Endothelial cell of umbilical vein (primary cell): Measurements from ENCODE around the gene ERBIN. TPM values are rescaled to one million over a fixed set of nuclear protein-coding genes. Genes with fewer than 3 reads are reported as not detected.

Experiments used
- BruUV-seq: library from RNA; stranded (reverse); fragments of 400-500 nt; replicated peaks from 2 replicates; lab custom pipeline; 2021; lab: Mats Ljungman, UMichigan
- CTCF ChIA-PET: fragments of 300-600, 350-600 bp; sonication (Branson Sonifier 250); formaldehyde crosslinking; loops from one replicate; lab custom pipeline; 2021; ENCODE audit warnings: antibody characterized with exemption, inconsistent platforms; lab: Charles Lee
- POLR2A ChIA-PET: fragments of 300-600, 350-600 bp; sonication (Branson Sonifier 250); formaldehyde crosslinking; loops from one replicate; lab custom pipeline; 2021; ENCODE audit warnings: antibody characterized with exemption, inconsistent platforms; lab: Charles Lee
- DNase-seq: peaks from one replicate; pipeline ENCODE4 v3.0.0-alpha.2; 2011; ENCODE audit warnings: low read depth, low spot score
- FAIRE-seq: peaks from 2 replicates; lab custom pipeline; 2011; peaks lifted over from hg19 to GRCh38; lab: Jason Lieb, UNC
- H2AFZ ChIP-seq: 2 replicates; pipeline ENCODE4 v1.6.0; 2012; ENCODE audit warnings: low read depth, low read length, control low read depth, inconsistent platforms
- H3K27ac ChIP-seq: 2 replicates; pipeline ENCODE4 v1.5.1; 2011; ENCODE audit warnings: low read depth, mild to moderate bottlenecking, control low read depth, low read length, moderate library complexity; ENCODE audit not compliant: insufficient read depth
- H3K27me3 ChIP-seq, 2 experiments: 2 replicates each; pipeline versions ENCODE4 v1.6.0 to v1.6.1; 2011; ENCODE audit warnings: low read length in 2 of 2, mixed read lengths in 1 of 2; ENCODE audit not compliant: control insufficient read depth in 2 of 2, insufficient read depth in 2 of 2
- H3K36me3 ChIP-seq, 2 experiments: 2 replicates in 1 of 2; 3 replicates in 1 of 2; pipeline ENCODE4 v1.5.1; 2011; ENCODE audit warnings: low read length in 2 of 2, mild to moderate bottlenecking in 1 of 2, moderate library complexity in 1 of 2; ENCODE audit not compliant: control insufficient read depth in 2 of 2, insufficient read depth in 2 of 2; ENCODE audit errors: extremely low read depth in 1 of 2
- H3K4me1 ChIP-seq: 3 replicates; pipeline ENCODE4 v1.5.1; 2011; ENCODE audit warnings: mild to moderate bottlenecking, low read length; ENCODE audit not compliant: control insufficient read depth, insufficient read depth; ENCODE audit errors: extremely low read depth
- H3K4me2 ChIP-seq: 2 replicates; pipeline ENCODE4 v1.6.1; 2011; ENCODE audit warnings: low read length, control low read depth, mixed read lengths; ENCODE audit not compliant: insufficient read depth
- H3K4me3 ChIP-seq, 3 experiments: fragments of 200-600 bp in 1 of 3; sonication (generic), shearing (Covaris generic) in 1 of 3; replicated peaks in 1 of 3; 2 replicates each; pipeline ENCODE4 v1.5.1; 2011 to 2016; ENCODE audit warnings: control low read depth in 3 of 3, low read length in 3 of 3, mild to moderate bottlenecking in 2 of 3, inconsistent platforms in 1 of 3, low read depth in 1 of 3, moderate library complexity in 1 of 3; ENCODE audit not compliant: insufficient read depth in 1 of 3
- H3K79me2 ChIP-seq: 2 replicates; pipeline ENCODE4 v1.6.0; 2012; ENCODE audit warnings: low read length, inconsistent platforms; ENCODE audit not compliant: control insufficient read depth, insufficient read depth
- H3K9ac ChIP-seq: replicated peaks from 2 replicates; pipeline ENCODE3; 2011; ENCODE audit warnings: low read length, control low read depth; ENCODE audit not compliant: insufficient read depth; ENCODE audit errors: extremely low read depth
- H3K9me1 ChIP-seq: replicated peaks from 3 replicates; pipeline ENCODE4 v1.6.0; 2011; ENCODE audit warnings: mild to moderate bottlenecking, low read length; ENCODE audit not compliant: control insufficient read depth, insufficient read depth; ENCODE audit errors: extremely low read depth
- H3K9me3 ChIP-seq: replicated peaks from 2 replicates; pipeline ENCODE4 v1.5.1; 2012; ENCODE audit warnings: low read length, inconsistent platforms; ENCODE audit not compliant: control insufficient read depth, insufficient read depth
- H4K20me1 ChIP-seq: replicated peaks from 2 replicates; pipeline ENCODE3; 2011; ENCODE audit warnings: mild to moderate bottlenecking, low read length; ENCODE audit not compliant: control insufficient read depth, insufficient read depth; ENCODE audit errors: extremely low read depth
- EZH2 ChIP-seq: IDR thresholded peaks from 2 replicates; pipeline ENCODE4 v1.6.1; 2012; ENCODE audit warnings: borderline replicate concordance, low read depth, mild to moderate bottlenecking, moderate library complexity, low read length, inconsistent platforms; ENCODE audit not compliant: severe bottlenecking
- FOS ChIP-seq: IDR thresholded peaks from 2 replicates; pipeline ENCODE4 v1.6.1; 2011; ENCODE audit warnings: mild to moderate bottlenecking, low read length, moderate library complexity, borderline replicate concordance; ENCODE audit not compliant: insufficient read depth
- GATA2 ChIP-seq: IDR thresholded peaks from 2 replicates; pipeline ENCODE4 v1.7.0; 2011; ENCODE audit warnings: low read depth, mild to moderate bottlenecking, moderate library complexity, mixed read lengths, low read length; ENCODE audit not compliant: insufficient read length, insufficient read depth
- JUN ChIP-seq: IDR thresholded peaks from 2 replicates; pipeline ENCODE4 v1.6.1; 2011; ENCODE audit warnings: borderline replicate concordance, low read depth; ENCODE audit not compliant: insufficient read length, insufficient read depth
- MYC ChIP-seq: IDR thresholded peaks from one replicate; pipeline ENCODE4 v1.6.1; 2011; ENCODE audit warnings: mild to moderate bottlenecking, low read depth, low read length
- POLR2A ChIP-seq: IDR thresholded peaks from 2 replicates; pipeline ENCODE4 v1.6.1; 2012; ENCODE audit warnings: low read depth, mild to moderate bottlenecking, control low read depth, low read length
- POLR2AphosphoS5 ChIP-seq: IDR thresholded peaks from 2 replicates; pipeline ENCODE4 v1.6.1; 2012; ENCODE audit warnings: low read depth, mild to moderate bottlenecking, control low read depth, low read length, moderate library complexity; ENCODE audit not compliant: insufficient read depth
- dilution Hi-C: fragments of 300-500 bp; cut with MboI; formaldehyde crosslinking; loops from one replicate; pipeline ENCODE4 v1.15.0; 2019; ENCODE audit warnings: low sequenced_read_pairs; ENCODE audit not compliant: extremely low pct_ligation_motif_present
- intact Hi-C: fragments of 100-400 bp; cut with micrococcal nuclease; formaldehyde crosslinking; loops from one replicate; pipeline ENCODE4 v1.10.0; 2022
- polyA plus RNA-seq, 4 experiments: library from polyadenylated mRNA; depleted of rRNA in 3 of 4; stranded (reverse) in 3 of 4; unstranded in 1 of 4; fragments of >200 nt; gene quantifications; 2 replicates each; pipeline versions ENCODE4 v1.2.1 to v1.2.3, GENCODE V29; 2011 to 2012; ENCODE audit warnings: missing spikeins in 1 of 4
- total RNA-seq: library from RNA; stranded (reverse); gene quantifications from 2 replicates; pipeline ENCODE4 v1.2.3, GENCODE V29; 2021
- TF ChIP-seq, protein P1 (sequence below): IDR thresholded peaks from 2 replicates; pipeline ENCODE4 v1.6.1; 2011; ENCODE audit not compliant: insufficient read depth, insufficient read length
- TF ChIP-seq, protein P2 (sequence below), 2 donors: IDR thresholded peaks; 1 replicate in 1 of 2; 2 replicates in 1 of 2; pipeline ENCODE4 v1.5.1; 2011; ENCODE audit warnings: low read length in 2 of 2, mild to moderate bottlenecking in 2 of 2, moderate library complexity in 2 of 2, control low read depth in 1 of 2, inconsistent platforms in 1 of 2, low read depth in 1 of 2; ENCODE audit not compliant: insufficient read depth in 1 of 2; ENCODE audit errors: extremely low read depth in 1 of 2

ERBIN gene
- total and polyA plus RNA-seq, 2 donors (not counting 3 experiments of a cell fraction or from before 2014, with no cell fraction given) = 8.1 to 55.6 TPM

- H4K20me1 ChIP-seq = peaks cover 7% of the 10 kb centered on the region
- intact Hi-C loops = no loop called here
These were observed 25.9 kb downstream of the ERBIN start for GRCh38 chr5:65952259-65952658.

GRCh38 chr5:65954200-65954599 lies 27.8 kb downstream of the ERBIN start:
- no peak for FAIRE-seq

More at GRCh38 chr5:65952259-65952658, 25.9 kb downstream of the ERBIN start:
- Histone ChIP-seq H3K9me1 (peaks cover 4% of the 10 kb centered on the region), H3K4me1 (no peaks in the 10 kb centered on the region), H3K9ac (no peak overlapping the region), H3K4me3 (no peak overlapping the region), H3K27me3 (no peaks in the 10 kb centered on the region), H3K4me2 (no peak overlapping the region), H3K27ac (no peak overlapping the region), H2AFZ (no peak overlapping the region), H3K36me3 (no peaks in the 10 kb centered on the region), H3K79me2 (peaks cover 85% of the 10 kb centered on the region), H3K9me3 (no peaks in the 10 kb centered on the region)
- DNase-seq = no peak
- TF ChIP-seq, protein P1, sequence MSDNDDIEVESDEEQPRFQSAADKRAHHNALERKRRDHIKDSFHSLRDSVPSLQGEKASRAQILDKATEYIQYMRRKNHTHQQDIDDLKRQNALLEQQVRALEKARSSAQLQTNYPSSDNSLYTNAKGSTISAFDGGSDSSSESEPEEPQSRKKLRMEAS = no peak
- no peak for TF ChIP-seq POLR2A
- no peak for TF ChIP-seq JUN
- no peak for TF ChIP-seq MYC
- BruUV-seq = no TSS peak
- CTCF ChIA-PET = no interaction called here
- FAIRE-seq = no peak
- POLR2A ChIA-PET = no interaction called here
- dilution Hi-C loops = no loop called here

More at GRCh38 chr5:65954200-65954599, 27.8 kb downstream of the ERBIN start:
- no peaks in the 10 kb centered on the region for H3K27me3 ChIP-seq
- intact Hi-C loops = no loop called here
- no peaks in the 10 kb centered on the region for H3K36me3 ChIP-seq
- no peaks in the 10 kb centered on the region for H3K9me3 ChIP-seq
- H2AFZ ChIP-seq = no peak overlapping the region
- H4K20me1 ChIP-seq = peaks cover 7% of the 10 kb centered on the region
- BruUV-seq = no TSS peak
- dilution Hi-C loops = no loop called here
- H3K27ac ChIP-seq = no peak overlapping the region
- peaks cover 4% of the 10 kb centered on the region for H3K9me1 ChIP-seq
- no peaks in the 10 kb centered on the region for H3K4me1 ChIP-seq
- peaks cover 75% of the 10 kb centered on the region for H3K79me2 ChIP-seq
- no peak overlapping the region for H3K4me3 ChIP-seq
- no peak for DNase-seq
- TF ChIP-seq POLR2AphosphoS5 (no peak), POLR2A (no peak), FOS (no peak), EZH2 (no peak), GATA2 (no peak), JUN (no peak), MYC (no peak)
- TF ChIP-seq, protein P1 = no peak
- TF ChIP-seq, protein P2, sequence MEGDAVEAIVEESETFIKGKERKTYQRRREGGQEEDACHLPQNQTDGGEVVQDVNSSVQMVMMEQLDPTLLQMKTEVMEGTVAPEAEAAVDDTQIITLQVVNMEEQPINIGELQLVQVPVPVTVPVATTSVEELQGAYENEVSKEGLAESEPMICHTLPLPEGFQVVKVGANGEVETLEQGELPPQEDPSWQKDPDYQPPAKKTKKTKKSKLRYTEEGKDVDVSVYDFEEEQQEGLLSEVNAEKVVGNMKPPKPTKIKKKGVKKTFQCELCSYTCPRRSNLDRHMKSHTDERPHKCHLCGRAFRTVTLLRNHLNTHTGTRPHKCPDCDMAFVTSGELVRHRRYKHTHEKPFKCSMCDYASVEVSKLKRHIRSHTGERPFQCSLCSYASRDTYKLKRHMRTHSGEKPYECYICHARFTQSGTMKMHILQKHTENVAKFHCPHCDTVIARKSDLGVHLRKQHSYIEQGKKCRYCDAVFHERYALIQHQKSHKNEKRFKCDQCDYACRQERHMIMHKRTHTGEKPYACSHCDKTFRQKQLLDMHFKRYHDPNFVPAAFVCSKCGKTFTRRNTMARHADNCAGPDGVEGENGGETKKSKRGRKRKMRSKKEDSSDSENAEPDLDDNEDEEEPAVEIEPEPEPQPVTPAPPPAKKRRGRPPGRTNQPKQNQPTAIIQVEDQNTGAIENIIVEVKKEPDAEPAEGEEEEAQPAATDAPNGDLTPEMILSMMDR (IDR thresholded peaks at IDR 0.05; ENCODE audit: extremely low read depth in 1 of 2, insufficient read depth in 1 of 2, low read depth in 1 of 2, low read length in 2 of 2) = no peak
- no peak overlapping the region for H3K4me2 ChIP-seq
- H3K9ac ChIP-seq = no peak overlapping the region
- ChIA-PET CTCF (no interaction called here), POLR2A (no interaction called here)
